ENCODE results near the gene CDH22. TPM values are rescaled to one million over a fixed set of nuclear protein-coding genes. Genes with fewer than 3 reads are reported as not detected.
A peak's percentile ranks its signal among the peaks of the same experiment; 100 is the strongest.

CDH22 gene
- total and polyA plus RNA-seq, 5 donors from 2014 or later: not detected

DNA sequence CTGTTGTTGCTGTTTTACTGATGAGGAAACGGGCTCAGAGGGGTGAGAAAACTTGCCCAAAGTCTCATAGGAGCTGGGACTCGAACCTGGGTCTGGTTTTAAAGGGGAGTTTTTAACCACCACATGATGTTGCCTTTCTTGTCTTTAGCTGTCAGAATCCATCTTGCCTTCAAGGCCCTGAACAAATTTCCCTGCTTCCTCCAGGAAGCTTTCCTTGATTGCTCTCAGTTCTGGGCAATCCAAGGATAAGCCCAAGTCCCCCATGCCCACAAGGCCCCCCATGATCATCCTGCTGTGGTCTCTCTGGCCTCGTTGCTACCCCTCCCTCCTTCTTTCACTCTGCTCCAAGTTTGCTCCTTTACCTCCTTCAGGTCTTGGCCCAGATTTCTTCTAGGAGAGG lies 116.7 kb downstream of the CDH22 start:
- H3K27me3 Mint-ChIP-seq: peaks cover 12% of the 10 kb centered on the region
- H3K4me1 Mint-ChIP-seq: no peaks in the 10 kb centered on the region
- Histone ChIP-seq H3K27ac (ENCODE audit: insufficient read depth, low read length, poor library complexity, severe bottlenecking) (no peak overlapping the region), H3K4me1 (ENCODE audit: control insufficient read depth, insufficient read depth, low read length, poor library complexity, severe bottlenecking) (no peaks in the 10 kb centered on the region), H3K9me3 (ENCODE audit: control insufficient read depth in 2 of 2, low read length in 2 of 2) (no peaks in the 10 kb centered on the region), H3K4me3 (ENCODE audit: low read depth, low read length) (no peak overlapping the region), H3K27me3 (ENCODE audit: control insufficient read depth, insufficient read depth, low read length) (no peaks in the 10 kb centered on the region), H3K36me3 (ENCODE audit: control insufficient read depth, insufficient read depth, low read length) (no peaks in the 10 kb centered on the region)
- DNase-seq (no peak), ATAC-seq (ENCODE audit: low read depth in 2 of 2) (no peak)
- H3K36me3 Mint-ChIP-seq: no peaks in the 10 kb centered on the region
- no peak overlapping the region for H3K4me3 Mint-ChIP-seq
- peaks cover 0 to 7% (median 0%) of the 10 kb centered on the region in 7 donors for H3K9me3 Mint-ChIP-seq
- H3K27ac Mint-ChIP-seq: no peak overlapping the region

DNA sequence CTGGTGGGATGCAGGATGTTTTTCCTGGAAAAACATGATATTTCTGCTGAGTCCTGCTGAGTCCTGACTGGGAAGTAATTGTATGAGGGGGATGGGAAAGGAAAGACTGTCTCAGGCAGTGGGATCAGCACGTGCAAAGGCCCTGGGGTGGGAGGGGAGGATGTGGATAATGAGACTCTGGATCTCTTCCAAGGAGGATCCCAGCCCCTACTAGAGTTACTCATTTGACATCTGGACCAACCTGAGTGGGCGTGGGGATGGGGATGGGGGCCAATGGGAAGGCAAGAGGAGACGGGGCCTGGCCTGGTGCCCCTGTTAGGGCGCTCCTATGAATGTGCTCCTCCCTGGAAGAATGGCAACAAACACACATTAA lies 117.1 kb downstream of the CDH22 start:
- Histone ChIP-seq H3K27ac (ENCODE audit: insufficient read depth, low read length, poor library complexity, severe bottlenecking) (no peak overlapping the region), H3K4me1 (ENCODE audit: control insufficient read depth, insufficient read depth, low read length, poor library complexity, severe bottlenecking) (no peaks in the 10 kb centered on the region), H3K9me3 (ENCODE audit: control insufficient read depth in 2 of 2, low read length in 2 of 2) (no peaks in the 10 kb centered on the region), H3K4me3 (ENCODE audit: low read depth, low read length) (no peak overlapping the region), H3K36me3 (ENCODE audit: control insufficient read depth, insufficient read depth, low read length) (no peaks in the 10 kb centered on the region), H3K27me3 (ENCODE audit: control insufficient read depth, insufficient read depth, low read length) (no peaks in the 10 kb centered on the region)
- Mint-ChIP-seq H3K4me1 (no peaks in the 10 kb centered on the region), H3K4me3 (no peak overlapping the region), H3K36me3 (no peaks in the 10 kb centered on the region), H3K9me3 (peaks cover 0 to 7% (median 0%) of the 10 kb centered on the region in 7 donors), H3K27me3 (peaks cover 12% of the 10 kb centered on the region), H3K27ac (no peak overlapping the region)
- ATAC-seq (ENCODE audit: low read depth in 2 of 2) (no peak), DNase-seq (no peak)

DNA sequence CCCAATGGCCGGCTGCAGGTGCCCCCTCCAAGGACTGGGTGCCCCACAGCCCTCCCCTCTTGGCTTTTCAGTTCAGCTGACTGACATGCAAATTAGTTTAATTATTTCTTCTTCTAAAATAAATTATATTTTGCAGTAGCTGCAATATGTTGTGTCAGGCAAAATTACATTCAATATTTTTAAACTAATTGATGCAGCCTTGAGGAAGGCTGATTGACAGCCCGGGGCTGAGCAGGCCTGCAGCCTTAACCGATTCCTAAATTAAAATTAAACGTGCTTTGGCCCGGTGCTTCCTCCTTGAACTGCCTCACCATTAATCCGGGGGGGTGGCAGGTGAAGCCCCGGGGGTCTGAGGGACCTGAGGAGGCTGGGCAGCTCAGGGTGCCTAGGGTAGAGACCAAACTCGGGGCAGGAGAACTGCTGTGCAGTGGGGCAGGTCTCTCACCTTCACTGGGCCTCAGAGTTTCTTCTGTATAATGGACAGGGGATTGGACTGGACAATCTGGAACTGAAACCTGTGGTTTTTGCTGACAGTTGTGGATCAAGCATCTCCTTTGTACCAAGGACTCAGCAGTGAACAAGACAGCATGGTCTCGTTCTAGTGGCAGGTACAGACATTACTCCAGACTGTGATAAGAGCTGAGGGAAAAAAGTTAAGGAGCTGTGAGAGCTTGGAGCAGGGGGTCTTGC lies 117.7 kb downstream of the CDH22 start:
- Histone ChIP-seq H3K27ac (ENCODE audit: insufficient read depth, low read length, poor library complexity, severe bottlenecking) (no peak overlapping the region), H3K4me3 (ENCODE audit: low read depth, low read length) (no peak overlapping the region), H3K27me3 (ENCODE audit: control insufficient read depth, insufficient read depth, low read length) (no peaks in the 10 kb centered on the region), H3K36me3 (ENCODE audit: control insufficient read depth, insufficient read depth, low read length) (no peaks in the 10 kb centered on the region), H3K9me3 (ENCODE audit: control insufficient read depth in 2 of 2, low read length in 2 of 2) (no peaks in the 10 kb centered on the region), H3K4me1 (ENCODE audit: control insufficient read depth, insufficient read depth, low read length, poor library complexity, severe bottlenecking) (no peaks in the 10 kb centered on the region)
- DNase-seq: no peak
- Mint-ChIP-seq H3K36me3 (no peaks in the 10 kb centered on the region), H3K27me3 (peaks cover 12% of the 10 kb centered on the region), H3K9me3 (peaks cover 0 to 7% (median 0%) of the 10 kb centered on the region in 7 donors), H3K4me1 (no peaks in the 10 kb centered on the region), H3K27ac (no peak overlapping the region), H3K4me3 (no peak overlapping the region)
- no peak for ATAC-seq (ENCODE audit: low read depth in 2 of 2)

DNA sequence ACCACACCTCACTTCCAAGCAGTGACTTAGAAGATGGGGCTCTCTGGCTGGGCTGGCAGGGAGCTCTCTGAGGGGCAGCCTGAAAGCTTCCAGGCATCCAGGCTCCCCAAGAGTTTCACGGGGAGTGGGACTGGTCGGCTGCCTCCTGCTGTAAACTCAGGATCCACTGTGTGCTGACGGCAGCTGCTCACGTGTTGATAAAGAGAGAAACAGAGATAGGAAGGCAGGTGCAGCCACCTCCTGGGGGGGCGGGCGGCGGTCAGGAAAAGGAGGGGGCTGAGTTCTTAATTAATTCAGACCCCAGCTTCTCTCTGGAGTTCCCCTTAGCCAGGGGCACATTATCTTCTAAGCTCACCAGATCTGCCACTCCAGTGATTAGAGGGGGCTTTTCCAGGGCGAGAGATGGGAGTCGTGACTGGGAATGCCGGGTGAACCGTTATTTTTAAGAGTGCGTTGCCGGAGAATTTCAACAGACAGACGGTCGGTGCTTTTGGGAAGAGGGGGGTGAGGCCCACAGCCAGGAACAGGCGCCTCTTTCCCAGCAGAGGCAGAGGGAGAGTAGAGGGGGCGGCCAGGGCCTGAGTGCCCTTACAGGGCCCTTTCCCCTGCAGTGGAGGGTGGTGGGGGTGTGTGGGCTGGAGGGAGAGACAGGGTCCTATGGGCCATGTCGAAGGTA lies 119.3 kb downstream of the CDH22 start:
- Histone ChIP-seq H3K36me3 (ENCODE audit: control insufficient read depth, insufficient read depth, low read length) (no peaks in the 10 kb centered on the region), H3K4me1 (ENCODE audit: control insufficient read depth, insufficient read depth, low read length, poor library complexity, severe bottlenecking) (no peaks in the 10 kb centered on the region), H3K27ac (ENCODE audit: insufficient read depth, low read length, poor library complexity, severe bottlenecking) (no peak overlapping the region), H3K9me3 (ENCODE audit: control insufficient read depth in 2 of 2, low read length in 2 of 2) (no peaks in the 10 kb centered on the region), H3K27me3 (ENCODE audit: control insufficient read depth, insufficient read depth, low read length) (no peaks in the 10 kb centered on the region), H3K4me3 (ENCODE audit: low read depth, low read length) (no peak overlapping the region)
- no peak for ATAC-seq (ENCODE audit: low read depth in 2 of 2)
- Mint-ChIP-seq H3K27me3 (peaks cover 13% of the 10 kb centered on the region), H3K4me3 (no peak overlapping the region), H3K27ac (no peak overlapping the region), H3K36me3 (no peaks in the 10 kb centered on the region), H3K9me3 (peaks cover 0 to 7% (median 0%) of the 10 kb centered on the region in 7 donors), H3K4me1 (no peaks in the 10 kb centered on the region)
- DNase-seq: no peak

DNA sequence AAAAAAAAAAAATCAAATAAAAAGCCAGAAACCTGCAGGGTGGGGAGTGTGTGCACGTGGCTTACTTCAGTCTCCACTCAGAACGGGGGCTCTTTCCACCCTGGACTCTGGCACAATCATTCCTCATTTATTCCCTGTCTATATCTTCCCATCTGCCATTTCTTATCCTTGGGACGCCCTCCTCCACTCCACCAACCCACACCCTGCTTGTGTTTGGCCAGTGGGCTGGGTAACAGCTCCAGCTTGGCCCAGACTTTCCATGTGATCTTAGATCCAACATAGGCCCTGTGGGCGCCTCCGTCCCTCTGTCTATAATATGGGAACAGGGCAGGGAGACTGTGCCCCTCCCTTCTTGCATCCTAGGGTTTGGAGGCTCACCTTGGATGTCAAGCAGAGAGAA lies 122.1 kb downstream of the CDH22 start:
- Histone ChIP-seq H3K4me1 (ENCODE audit: control insufficient read depth, insufficient read depth, low read length, poor library complexity, severe bottlenecking) (no peaks in the 10 kb centered on the region), H3K27me3 (ENCODE audit: control insufficient read depth, insufficient read depth, low read length) (no peaks in the 10 kb centered on the region), H3K4me3 (ENCODE audit: low read depth, low read length) (no peak overlapping the region), H3K27ac (ENCODE audit: insufficient read depth, low read length, poor library complexity, severe bottlenecking) (no peak overlapping the region), H3K9me3 (ENCODE audit: control insufficient read depth in 2 of 2, low read length in 2 of 2) (no peaks in the 10 kb centered on the region), H3K36me3 (ENCODE audit: control insufficient read depth, insufficient read depth, low read length) (no peaks in the 10 kb centered on the region)
- peaks cover 10% of the 10 kb centered on the region for H3K27me3 Mint-ChIP-seq
- no peaks in the 10 kb centered on the region for H3K36me3 Mint-ChIP-seq
- H3K9me3 Mint-ChIP-seq: peaks cover 0 to 6% (median 0%) of the 10 kb centered on the region in 7 donors
- peak overlapping the region in 1 of 3 donors; percentile 93 for H3K27ac Mint-ChIP-seq
- H3K4me1 Mint-ChIP-seq: no peaks in the 10 kb centered on the region
- no peak overlapping the region for H3K4me3 Mint-ChIP-seq
- no peak for DNase-seq
- ATAC-seq (ENCODE audit: low read depth in 2 of 2): no peak

DNA sequence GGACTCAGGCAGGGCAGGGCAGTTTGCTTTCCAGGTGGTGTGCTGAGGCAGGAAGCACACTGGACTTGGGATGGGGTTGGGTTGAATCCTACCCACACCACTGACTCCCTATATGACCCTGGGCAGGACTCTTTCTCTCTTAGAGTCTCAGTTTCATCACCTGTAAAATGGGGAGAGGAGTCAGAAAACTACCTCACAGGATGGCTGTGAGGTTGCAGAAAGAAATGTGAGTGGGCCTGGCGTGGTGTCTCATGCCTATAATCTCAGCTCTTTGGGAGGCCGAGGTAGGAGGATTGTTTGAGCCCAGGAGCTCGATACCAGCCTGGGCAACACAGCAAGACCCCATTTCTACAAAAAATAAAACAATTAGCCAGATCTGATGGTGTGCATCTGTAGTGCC lies 122.9 kb downstream of the CDH22 start:
- ATAC-seq (ENCODE audit: low read depth in 2 of 2) (no peak), DNase-seq (no peak)
- H3K4me1 ChIP-seq (ENCODE audit: control insufficient read depth, insufficient read depth, low read length, poor library complexity, severe bottlenecking): no peaks in the 10 kb centered on the region
- no peaks in the 10 kb centered on the region for H3K27me3 ChIP-seq (ENCODE audit: control insufficient read depth, insufficient read depth, low read length)
- Mint-ChIP-seq H3K9me3 (peaks cover 0 to 6% (median 0%) of the 10 kb centered on the region in 7 donors), H3K4me1 (no peaks in the 10 kb centered on the region), H3K4me3 (no peak overlapping the region), H3K27ac (peak overlapping the region in 1 of 3 donors; percentile 56), H3K36me3 (no peaks in the 10 kb centered on the region), H3K27me3 (peaks cover 10% of the 10 kb centered on the region)
- H3K9me3 ChIP-seq (ENCODE audit: control insufficient read depth in 2 of 2, low read length in 2 of 2): no peaks in the 10 kb centered on the region
- H3K27ac ChIP-seq (ENCODE audit: insufficient read depth, low read length, poor library complexity, severe bottlenecking): no peak overlapping the region
- H3K4me3 ChIP-seq (ENCODE audit: low read depth, low read length): no peak overlapping the region
- no peaks in the 10 kb centered on the region for H3K36me3 ChIP-seq (ENCODE audit: control insufficient read depth, insufficient read depth, low read length)

DNA sequence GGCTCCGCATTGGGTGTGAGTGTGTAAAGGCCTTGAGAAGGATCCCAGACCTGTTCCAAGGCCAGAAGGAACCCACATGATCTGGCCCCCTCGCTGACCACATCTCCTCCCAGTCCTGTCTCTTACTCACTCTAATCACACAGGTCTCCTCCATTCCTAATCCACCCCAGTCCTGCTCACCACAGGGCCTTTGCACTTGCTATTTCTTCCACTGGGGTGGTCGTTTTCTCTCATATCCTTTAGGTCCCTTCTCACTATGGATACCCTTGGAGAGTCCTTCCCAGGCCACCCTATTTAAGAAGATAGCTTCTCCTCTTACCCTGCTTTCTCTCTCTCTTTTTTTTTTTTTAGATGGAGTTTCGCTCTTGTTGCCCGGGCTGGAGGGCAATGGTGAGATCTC lies 124.5 kb downstream of the CDH22 start:
- ATAC-seq (ENCODE audit: low read depth in 2 of 2) (no peak), DNase-seq (no peak)
- H3K27ac ChIP-seq (ENCODE audit: insufficient read depth, low read length, poor library complexity, severe bottlenecking): no peak overlapping the region
- Mint-ChIP-seq H3K9me3 (peaks cover 0 to 4% (median 0%) of the 10 kb centered on the region in 7 donors), H3K27me3 (peaks cover 17% of the 10 kb centered on the region), H3K4me3 (no peak overlapping the region), H3K36me3 (no peaks in the 10 kb centered on the region), H3K4me1 (peaks cover 0 to 3% (median 0%) of the 10 kb centered on the region in 4 donors), H3K27ac (peak overlapping the region in 1 of 3 donors; percentile 85)
- no peaks in the 10 kb centered on the region for H3K4me1 ChIP-seq (ENCODE audit: control insufficient read depth, insufficient read depth, low read length, poor library complexity, severe bottlenecking)
- no peaks in the 10 kb centered on the region for H3K36me3 ChIP-seq (ENCODE audit: control insufficient read depth, insufficient read depth, low read length)
- H3K9me3 ChIP-seq (ENCODE audit: control insufficient read depth in 2 of 2, low read length in 2 of 2): no peaks in the 10 kb centered on the region
- H3K27me3 ChIP-seq (ENCODE audit: control insufficient read depth, insufficient read depth, low read length): no peaks in the 10 kb centered on the region
- H3K4me3 ChIP-seq (ENCODE audit: low read depth, low read length): no peak overlapping the region
